ENCODE data around the gene CDK9.
A peak's percentile ranks its signal among the peaks of the same experiment; 100 is the strongest.

DNA sequence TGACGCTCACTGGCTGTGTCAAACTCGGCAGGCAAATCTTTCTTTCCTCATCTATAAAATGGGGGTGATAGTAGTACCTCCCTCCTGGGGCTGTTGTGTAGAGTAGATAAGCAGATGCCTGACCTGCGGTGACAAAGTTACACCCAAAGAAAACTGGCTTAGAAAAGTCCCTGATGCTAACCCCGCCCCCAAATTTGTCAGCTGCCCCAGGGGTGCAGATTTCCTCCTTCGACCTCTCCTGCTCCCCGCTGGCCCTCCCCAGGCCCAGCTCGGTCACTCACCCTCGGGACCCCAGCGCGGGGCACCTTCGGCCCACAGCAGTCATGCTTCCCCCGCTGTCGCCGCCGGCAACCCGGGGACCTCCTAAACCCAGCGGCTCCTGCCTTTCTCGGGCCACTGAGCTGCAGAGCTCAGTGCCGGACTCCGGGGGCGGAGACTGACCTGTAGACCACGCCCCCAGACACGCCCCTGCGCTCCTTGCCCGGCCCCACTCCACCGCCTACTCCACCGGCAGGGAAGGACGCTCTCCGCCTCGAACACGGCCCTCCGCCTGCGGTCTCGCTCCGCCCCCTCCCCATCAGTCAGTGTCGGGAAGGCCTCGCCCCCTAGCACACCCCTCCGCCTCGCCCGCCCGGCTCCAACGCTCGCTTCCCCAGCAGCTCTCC lies 14.8 kb upstream of the CDK9 start:
- TF ChIP-seq, protein P1, sequence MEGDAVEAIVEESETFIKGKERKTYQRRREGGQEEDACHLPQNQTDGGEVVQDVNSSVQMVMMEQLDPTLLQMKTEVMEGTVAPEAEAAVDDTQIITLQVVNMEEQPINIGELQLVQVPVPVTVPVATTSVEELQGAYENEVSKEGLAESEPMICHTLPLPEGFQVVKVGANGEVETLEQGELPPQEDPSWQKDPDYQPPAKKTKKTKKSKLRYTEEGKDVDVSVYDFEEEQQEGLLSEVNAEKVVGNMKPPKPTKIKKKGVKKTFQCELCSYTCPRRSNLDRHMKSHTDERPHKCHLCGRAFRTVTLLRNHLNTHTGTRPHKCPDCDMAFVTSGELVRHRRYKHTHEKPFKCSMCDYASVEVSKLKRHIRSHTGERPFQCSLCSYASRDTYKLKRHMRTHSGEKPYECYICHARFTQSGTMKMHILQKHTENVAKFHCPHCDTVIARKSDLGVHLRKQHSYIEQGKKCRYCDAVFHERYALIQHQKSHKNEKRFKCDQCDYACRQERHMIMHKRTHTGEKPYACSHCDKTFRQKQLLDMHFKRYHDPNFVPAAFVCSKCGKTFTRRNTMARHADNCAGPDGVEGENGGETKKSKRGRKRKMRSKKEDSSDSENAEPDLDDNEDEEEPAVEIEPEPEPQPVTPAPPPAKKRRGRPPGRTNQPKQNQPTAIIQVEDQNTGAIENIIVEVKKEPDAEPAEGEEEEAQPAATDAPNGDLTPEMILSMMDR (IDR thresholded peaks at IDR 0.05), result peak in 1 of 12 donors; percentile 4
- peak in 1 of 2 donors; percentile 91 for TF ChIP-seq POLR2A (IDR thresholded peaks at IDR 0.05)

All from heart left ventricle (tissue), 13 donors.